HG03439 (cell line): Measurements from ENCODE around the gene ING3.
A peak's percentile ranks its signal among the peaks of the same experiment; 100 is the strongest.
"Not testable (repeated sequence)": the region's sequence is repeated elsewhere in the genome, so short reads cannot be mapped to it uniquely, and the experiment has no call there.

ENCODE experiments used
- ATAC-seq: cut with Tn5 transposase; IDR thresholded peaks from one replicate; pipeline ENCODE4 v1.9.1; 2021; ENCODE audit warnings: mild to moderate bottlenecking, moderate library complexity; ENCODE audit not compliant: unreplicated experiment

The ING3 gene

GRCh38 chr7:120949998-120950538, 509 bp upstream of the ING3 start:
- ATAC-seq, result no peak

- ATAC-seq, result no peak
Observed at GRCh38 chr7:120951309-120951699, 727 bp downstream of the ING3 start.

- ATAC-seq, result no peak
Observed at GRCh38 chr7:120951826-120952225, 1.2 kb downstream of the ING3 start.

GRCh38 chr7:120955577-120956149, 5.1 kb downstream of the ING3 start:
- ATAC-seq, result no peak

GRCh38 chr7:120959929-120960484, 9.4 kb downstream of the ING3 start:
- no peak for ATAC-seq

GRCh38 chr7:120960714-120961113, 10.1 kb downstream of the ING3 start:
- no peak for ATAC-seq

GRCh38 chr7:120961638-120962173, 11.1 kb downstream of the ING3 start:
- ATAC-seq, result no peak

- no peak for ATAC-seq
Observed at GRCh38 chr7:120964088-120964487, 13.5 kb downstream of the ING3 start.

GRCh38 chr7:120966961-120967360, 16.4 kb downstream of the ING3 start:
- no peak for ATAC-seq

- ATAC-seq, result no peak
Observed at GRCh38 chr7:120973849-120974248, 23.3 kb downstream of the ING3 start.

GRCh38 chr7:120979765-120980499, 29.4 kb downstream of the ING3 start:
- ATAC-seq, result no peak

GRCh38 chr7:120981117-120981516, 30.5 kb downstream of the ING3 start:
- ATAC-seq, result no peak

- ATAC-seq, result peak; percentile 56
Observed at GRCh38 chr7:120981888-120982615, 31.5 kb downstream of the ING3 start.

- not testable (repeated sequence) for ATAC-seq
Observed at GRCh38 chr7:120983592-120983991, 33.0 kb downstream of the ING3 start.

- ATAC-seq, result no peak
Observed at GRCh38 chr7:120984406-120984805, 33.8 kb downstream of the ING3 start.

GRCh38 chr7:120985130-120985758, 34.7 kb downstream of the ING3 start:
- ATAC-seq, result no peak

- ATAC-seq, result no peak
Observed at GRCh38 chr7:120985839-120986238, 35.3 kb downstream of the ING3 start.

- no peak for ATAC-seq
Observed at GRCh38 chr7:120986650-120987049, 36.1 kb downstream of the ING3 start.

GRCh38 chr7:120987280-120987679, 36.7 kb downstream of the ING3 start:
- ATAC-seq, result no peak

- peak; percentile 97 for ATAC-seq
Observed at GRCh38 chr7:120987683-120988590, 37.4 kb downstream of the ING3 start.
